CD14-positive monocyte (primary cell): ENCODE measurements around the gene MAFG. TPM values are rescaled to one million over a fixed set of nuclear protein-coding genes. Genes with fewer than 3 reads are reported as not detected.

Source experiments
- DNase-seq, 3 donors: peaks; one replicate each; pipeline ENCODE4 v3.0.0-alpha.2; 2011 to 2022
- H2AFZ ChIP-seq: 2 replicates; pipeline ENCODE4 v1.6.0; 2012; ENCODE audit warnings: mild to moderate bottlenecking, low read depth, low read length, inconsistent platforms; ENCODE audit not compliant: insufficient read depth, poor library complexity, severe bottlenecking
- H3K27ac ChIP-seq, 2 donors: 1 replicate in 1 of 2; 2 replicates in 1 of 2; pipeline ENCODE4 v1.5.1; 2012 to 2013; ENCODE audit warnings: low read length in 2 of 2, control low read depth in 1 of 2, inconsistent platforms in 1 of 2, low read depth in 1 of 2, mild to moderate bottlenecking in 1 of 2
- H3K27me3 ChIP-seq, 2 donors: one replicate each; pipeline versions ENCODE4 v1.6.0 to v1.6.1; 2011 to 2013; ENCODE audit warnings: low read length in 2 of 2; ENCODE audit not compliant: control insufficient read depth in 2 of 2, insufficient read depth in 2 of 2
- H3K36me3 ChIP-seq, 2 donors: replicated peaks in 1 of 2; 1 replicate in 1 of 2; 2 replicates in 1 of 2; pipeline versions ENCODE4 v1.5.1 to v1.6.1; 2012 to 2013; ENCODE audit warnings: low read length in 2 of 2, control low read depth in 1 of 2, inconsistent platforms in 1 of 2, mild to moderate bottlenecking in 1 of 2; ENCODE audit not compliant: insufficient read depth in 2 of 2, control insufficient read depth in 1 of 2
- H3K4me1 ChIP-seq, 2 donors: 1 replicate in 1 of 2; 2 replicates in 1 of 2; pipeline versions ENCODE4 v1.5.1 to v1.6.1; 2012 to 2013; ENCODE audit warnings: low read length in 2 of 2, control low read depth in 1 of 2, inconsistent platforms in 1 of 2, mild to moderate bottlenecking in 1 of 2, moderate library complexity in 1 of 2; ENCODE audit not compliant: insufficient read depth in 2 of 2, control insufficient read depth in 1 of 2
- H3K4me2 ChIP-seq: replicated peaks from 2 replicates; pipeline ENCODE3; 2012; ENCODE audit warnings: low read length, moderate library complexity, mild to moderate bottlenecking; ENCODE audit not compliant: poor library complexity, severe bottlenecking; ENCODE audit errors: extremely low read depth
- H3K4me3 ChIP-seq, 3 experiments: fragments of 200-600 bp in 1 of 3; sonication (generic) in 1 of 3; replicated peaks in 1 of 3; 1 replicate in 2 of 3; 2 replicates in 1 of 3; pipeline ENCODE4 v1.5.1; 2011 to 2013; ENCODE audit warnings: low read length in 3 of 3, mild to moderate bottlenecking in 3 of 3, control low read depth in 2 of 3, low read depth in 2 of 3, inconsistent platforms in 1 of 3, moderate library complexity in 1 of 3
- H3K79me2 ChIP-seq: 2 replicates; pipeline ENCODE4 v1.6.0; 2012; ENCODE audit warnings: mild to moderate bottlenecking, control low read depth, inconsistent platforms, low read length, moderate library complexity; ENCODE audit not compliant: insufficient read depth
- H3K9ac ChIP-seq: 2 replicates; pipeline ENCODE4 v1.6.0; 2017; ENCODE audit warnings: low read length, mild to moderate bottlenecking; ENCODE audit not compliant: insufficient read depth, poor library complexity, severe bottlenecking
- H3K9me3 ChIP-seq, 2 donors: replicated peaks in 1 of 2; 1 replicate in 1 of 2; 2 replicates in 1 of 2; pipeline versions ENCODE4 v1.5.1 to v1.6.1; 2012 to 2013; ENCODE audit warnings: low read length in 2 of 2, control low read depth in 1 of 2; ENCODE audit not compliant: control insufficient read depth in 1 of 2, insufficient read depth in 1 of 2
- H4K20me1 ChIP-seq: 2 replicates; pipeline ENCODE4 v1.6.0; 2012; ENCODE audit warnings: mild to moderate bottlenecking, low read length, control low read depth, moderate library complexity; ENCODE audit not compliant: insufficient read depth
- H3K27ac Mint-ChIP-seq, 7 donors: one replicate each; pipeline ENCODE4 v1.8.0; 2020; ENCODE audit warnings: mild to moderate bottlenecking in 7 of 7, mixed read lengths in 7 of 7, moderate library complexity in 6 of 7, inconsistent platforms in 2 of 7
- H3K27me3 Mint-ChIP-seq, 3 donors: one replicate each; pipeline ENCODE4 v1.8.0; 2021 to 2022; ENCODE audit warnings: low read depth in 3 of 3, mild to moderate bottlenecking in 3 of 3, mixed read lengths in 3 of 3, moderate library complexity in 3 of 3, inconsistent platforms in 1 of 3
- H3K36me3 Mint-ChIP-seq, 2 donors: one replicate each; pipeline ENCODE4 v1.8.0; 2020; ENCODE audit warnings: mixed read lengths in 2 of 2, inconsistent platforms in 1 of 2, mild to moderate bottlenecking in 1 of 2
- H3K4me1 Mint-ChIP-seq: one replicate; pipeline ENCODE4 v1.8.0; 2020; ENCODE audit warnings: mild to moderate bottlenecking, mixed read lengths
- H3K4me3 Mint-ChIP-seq, 2 donors: one replicate each; pipeline ENCODE4 v1.8.0; 2020; ENCODE audit warnings: mild to moderate bottlenecking in 2 of 2, mixed read lengths in 2 of 2, moderate library complexity in 1 of 2
- H3K9me3 Mint-ChIP-seq, 7 donors: one replicate each; pipeline ENCODE4 v1.8.0; 2020 to 2022; ENCODE audit warnings: mixed read lengths in 7 of 7, mild to moderate bottlenecking in 6 of 7, moderate library complexity in 6 of 7, inconsistent platforms in 2 of 7
- CTCF ChIP-seq: fragments of 200-600 bp; IDR thresholded peaks from one replicate; pipeline ENCODE4 v1.8.0; 2022; ENCODE audit warnings: antibody characterized with exemption, mild to moderate bottlenecking
- WGBS: methylation state at CpG from one replicate; pipeline ENCODE4 v1.1.5; 2013; ENCODE audit warnings: missing lambda C conversion rate; ENCODE audit not compliant: insufficient coverage; 5-methylcytosine and 5-hydroxymethylcytosine counted together
- intact Hi-C, 2 donors: fragments of 100-400 bp; cut with micrococcal nuclease; formaldehyde crosslinking; loops; one replicate each; pipeline versions ENCODE4 v1.15.0 to v1.15.1; 2023
- polyA plus RNA-seq, 3 donors: library from polyadenylated mRNA; depleted of rRNA in 1 of 3; unstranded in 2 of 3; stranded (reverse) in 1 of 3; fragments of 300-500 nt in 2 of 3; fragments of >200 nt in 1 of 3; fragmentation: Illumina TruSeq in 2 of 3; gene quantifications; 1 replicate in 2 of 3; 2 replicates in 1 of 3; pipeline ENCODE4 v1.2.3, GENCODE V29; 2012 to 2021

Gene MAFG
- polyA plus RNA-seq, 3 donors, result 7.4 to 66.0 (median 7.6) TPM

GRCh38 chr17:81914103-81914850 is 13.3 kb downstream of the MAFG start:
- Histone ChIP-seq H3K4me1 (peaks cover 47 to 53% of the 10 kb centered on the region in 2 donors), H3K27me3 (no peaks in the 10 kb centered on the region), H3K4me3 (no peak overlapping the region), H3K9me3 (peaks cover 0 to 2% of the 10 kb centered on the region in 2 donors), H3K4me2 (no peak overlapping the region), H2AFZ (no peak overlapping the region), H3K79me2 (peaks cover 69% of the 10 kb centered on the region), H3K36me3 (peaks cover 43% of the 10 kb centered on the region in 2 donors), H3K9ac (no peak overlapping the region), H3K27ac (peak overlapping the region in 1 of 2 donors; percentile 11), H4K20me1 (peaks cover 86% of the 10 kb centered on the region)
- Mint-ChIP-seq H3K27ac (no peak overlapping the region), H3K4me1 (peaks cover 54% of the 10 kb centered on the region), H3K9me3 (peaks cover 0 to 10% (median 4%) of the 10 kb centered on the region in 7 donors), H3K36me3 (peaks cover 46 to 57% of the 10 kb centered on the region in 2 donors), H3K27me3 (no peaks in the 10 kb centered on the region), H3K4me3 (no peak overlapping the region)
- no peak for DNase-seq
- intact Hi-C loops, result loop anchor here in 1 of 2 donors (10.0 kb wide), 1 partner anchor 49 kb away; the partner anchor contains the start of gene P4HB
- TF ChIP-seq CTCF, result no peak
- WGBS, result 98% methylated on average over 29 of the region's 36 CpGs

- H3K27me3 Mint-ChIP-seq, result no peaks in the 10 kb centered on the region
- H3K27ac Mint-ChIP-seq, result peak overlapping the region in 2 of 7 donors; percentile 31 to 70
- Histone ChIP-seq H3K79me2 (peaks cover 62% of the 10 kb centered on the region), H3K9me3 (peaks cover 0 to 2% of the 10 kb centered on the region in 2 donors), H2AFZ (no peak overlapping the region), H3K27me3 (no peaks in the 10 kb centered on the region), H3K27ac (no peak overlapping the region), H3K4me3 (no peak overlapping the region), H3K36me3 (peaks cover 40 to 43% of the 10 kb centered on the region in 2 donors), H3K4me2 (no peak overlapping the region), H4K20me1 (peaks cover 79% of the 10 kb centered on the region), H3K4me1 (peaks cover 39 to 46% of the 10 kb centered on the region in 2 donors), H3K9ac (no peak overlapping the region)
- H3K36me3 Mint-ChIP-seq, result peaks cover 44 to 57% of the 10 kb centered on the region in 2 donors
- peaks cover 46% of the 10 kb centered on the region for H3K4me1 Mint-ChIP-seq
- no peak overlapping the region for H3K4me3 Mint-ChIP-seq
- H3K9me3 Mint-ChIP-seq, result peaks cover 0 to 10% (median 4%) of the 10 kb centered on the region in 7 donors
- 94% methylated on average over 31 of the region's 31 CpGs for WGBS
- no peak for TF ChIP-seq CTCF
- no peak for DNase-seq
- intact Hi-C loops, result loop anchor here in 1 of 2 donors (10.0 kb wide), 1 partner anchor 49 kb away; the partner anchor contains the start of gene P4HB
Measured at GRCh38 chr17:81913394-81914102, 14.0 kb downstream of the MAFG start.
